OCI-LY3 (cell line): ENCODE measurements around the gene PPP1R12B.
"Not testable (repeated sequence)": the region's sequence is repeated elsewhere in the genome, so short reads cannot be mapped to it uniquely, and the experiment has no call there.

Experiments
- EZH2phosphoT487 ChIP-seq: fragments of 200-600 bp; shearing (Covaris generic); IDR thresholded peaks from 2 replicates; pipeline ENCODE4 v1.6.1; 2018; ENCODE audit warnings: antibody characterized with exemption, mixed run types, low read depth
- TF ChIP-seq, protein P1 (sequence below): fragments of 200-600, 300-600 bp; sonication (generic); IDR thresholded peaks from 2 replicates; pipeline ENCODE4 v1.5.1; 2014; ENCODE audit warnings: antibody characterized with exemption, low read length, low read depth

DNA sequence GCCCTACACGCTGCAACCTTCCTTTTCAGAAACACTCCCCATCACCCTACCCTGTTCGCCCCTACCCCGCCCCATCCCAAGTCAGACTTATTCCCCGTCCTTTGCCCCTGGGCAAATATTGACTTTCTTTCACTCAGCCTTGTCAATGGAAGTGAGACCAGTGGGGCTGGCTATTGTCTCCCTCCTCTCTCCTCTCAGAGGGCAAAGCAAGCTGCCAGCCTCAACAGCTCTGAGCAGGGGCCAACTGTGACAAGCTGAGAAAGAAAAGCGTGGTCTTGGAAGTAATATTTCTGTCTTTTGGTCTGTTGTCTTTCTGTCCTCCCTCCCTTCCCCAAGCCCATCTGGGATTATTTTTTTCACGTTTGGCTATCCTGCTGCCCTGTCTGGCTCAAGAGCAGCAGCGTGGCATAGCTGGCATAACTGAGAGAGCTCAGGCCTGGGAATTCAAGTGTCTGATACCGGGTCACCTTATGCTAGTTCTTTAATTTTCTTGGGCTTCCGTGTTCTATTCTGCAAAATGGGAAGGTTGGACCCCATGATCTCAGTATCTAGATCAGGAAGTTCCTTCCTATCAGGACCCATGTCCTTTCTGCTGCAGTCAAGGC is 290.3 kb downstream of the PPP1R12B start:
- TF ChIP-seq, protein P1, sequence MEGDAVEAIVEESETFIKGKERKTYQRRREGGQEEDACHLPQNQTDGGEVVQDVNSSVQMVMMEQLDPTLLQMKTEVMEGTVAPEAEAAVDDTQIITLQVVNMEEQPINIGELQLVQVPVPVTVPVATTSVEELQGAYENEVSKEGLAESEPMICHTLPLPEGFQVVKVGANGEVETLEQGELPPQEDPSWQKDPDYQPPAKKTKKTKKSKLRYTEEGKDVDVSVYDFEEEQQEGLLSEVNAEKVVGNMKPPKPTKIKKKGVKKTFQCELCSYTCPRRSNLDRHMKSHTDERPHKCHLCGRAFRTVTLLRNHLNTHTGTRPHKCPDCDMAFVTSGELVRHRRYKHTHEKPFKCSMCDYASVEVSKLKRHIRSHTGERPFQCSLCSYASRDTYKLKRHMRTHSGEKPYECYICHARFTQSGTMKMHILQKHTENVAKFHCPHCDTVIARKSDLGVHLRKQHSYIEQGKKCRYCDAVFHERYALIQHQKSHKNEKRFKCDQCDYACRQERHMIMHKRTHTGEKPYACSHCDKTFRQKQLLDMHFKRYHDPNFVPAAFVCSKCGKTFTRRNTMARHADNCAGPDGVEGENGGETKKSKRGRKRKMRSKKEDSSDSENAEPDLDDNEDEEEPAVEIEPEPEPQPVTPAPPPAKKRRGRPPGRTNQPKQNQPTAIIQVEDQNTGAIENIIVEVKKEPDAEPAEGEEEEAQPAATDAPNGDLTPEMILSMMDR, result not testable (repeated sequence)
- not testable (repeated sequence) for TF ChIP-seq EZH2phosphoT487
